ENCODE measurements around the gene EIF4A2.
A peak's percentile ranks its signal among the peaks of the same experiment; 100 is the strongest.

The EIF4A2 gene

GRCh38 chr3:186779204-186779603, 4.2 kb upstream of the EIF4A2 start:
- no peak for DNase-seq
- Mint-ChIP-seq H3K9me3 (peaks cover 5% of the 10 kb centered on the region), H3K27me3 (ENCODE audit: low read depth, poor library complexity) (peaks cover 30% of the 10 kb centered on the region), H3K4me3 (no peak overlapping the region), H3K4me1 (peaks cover 15% of the 10 kb centered on the region), H3K27ac (no peak overlapping the region), H3K36me3 (ENCODE audit: low read depth) (peaks cover 8% of the 10 kb centered on the region)
- TF ChIP-seq CTCF (IDR thresholded peaks at IDR 0.05) = no peak

GRCh38 chr3:186782542-186783057, 777 bp upstream of the EIF4A2 start:
- Mint-ChIP-seq H3K4me3 (peak overlapping the region; percentile 98), H3K27me3 (ENCODE audit: low read depth, poor library complexity) (peaks cover 11% of the 10 kb centered on the region), H3K9me3 (no peaks in the 10 kb centered on the region), H3K4me1 (peaks cover 49% of the 10 kb centered on the region), H3K27ac (peak overlapping the region; percentile 93), H3K36me3 (ENCODE audit: low read depth) (peaks cover 42% of the 10 kb centered on the region)
- no peak for DNase-seq
- no peak for TF ChIP-seq CTCF (IDR thresholded peaks at IDR 0.05)

DNA sequence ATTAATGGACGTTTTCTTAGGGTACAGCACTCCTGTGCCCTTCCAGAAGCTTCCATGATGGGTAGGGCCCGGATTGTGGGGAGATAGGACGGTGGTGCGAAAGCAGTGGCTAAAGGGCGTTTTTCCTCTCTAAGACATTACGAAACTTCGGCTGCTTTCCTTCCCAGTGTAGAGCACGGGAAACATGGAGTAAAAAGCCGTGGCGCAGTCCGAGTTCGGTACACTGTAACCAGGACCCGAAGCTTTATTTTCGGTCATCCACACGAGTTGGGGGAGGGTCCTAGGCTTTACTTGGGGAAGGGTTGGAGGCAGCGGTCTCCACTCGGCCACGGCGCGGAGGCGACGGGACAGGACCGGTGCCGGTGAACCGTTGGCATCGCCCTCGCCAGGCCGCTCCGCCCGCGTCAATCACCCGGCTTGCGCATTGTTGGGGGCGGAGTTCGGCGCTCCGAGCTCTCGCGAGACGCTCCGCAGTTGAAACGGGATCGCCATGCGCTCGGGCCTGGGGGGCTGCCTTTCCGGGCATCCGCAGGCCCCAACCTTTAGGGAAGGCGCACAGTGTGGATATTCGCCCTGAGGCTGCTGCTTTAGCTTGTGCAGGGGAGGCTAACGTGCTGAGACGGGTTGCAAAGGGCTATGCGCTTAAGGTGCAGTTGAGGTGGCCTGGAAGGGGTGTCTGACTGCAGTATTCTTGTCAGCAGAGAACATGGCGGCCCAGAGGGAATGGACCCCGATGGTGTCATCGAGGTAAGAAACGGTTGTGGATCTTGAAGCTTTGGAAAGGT, 546 bp downstream of the EIF4A2 start:
- Mint-ChIP-seq H3K4me1 (peaks cover 55% of the 10 kb centered on the region), H3K9me3 (no peaks in the 10 kb centered on the region), H3K36me3 (ENCODE audit: low read depth) (peaks cover 55% of the 10 kb centered on the region), H3K27ac (peak overlapping the region; percentile 99), H3K4me3 (peak overlapping the region; percentile 98), H3K27me3 (ENCODE audit: low read depth, poor library complexity) (peaks cover 11% of the 10 kb centered on the region)
- peak; percentile 83 for DNase-seq
- TF ChIP-seq CTCF (IDR thresholded peaks at IDR 0.05) = no peak

DNA sequence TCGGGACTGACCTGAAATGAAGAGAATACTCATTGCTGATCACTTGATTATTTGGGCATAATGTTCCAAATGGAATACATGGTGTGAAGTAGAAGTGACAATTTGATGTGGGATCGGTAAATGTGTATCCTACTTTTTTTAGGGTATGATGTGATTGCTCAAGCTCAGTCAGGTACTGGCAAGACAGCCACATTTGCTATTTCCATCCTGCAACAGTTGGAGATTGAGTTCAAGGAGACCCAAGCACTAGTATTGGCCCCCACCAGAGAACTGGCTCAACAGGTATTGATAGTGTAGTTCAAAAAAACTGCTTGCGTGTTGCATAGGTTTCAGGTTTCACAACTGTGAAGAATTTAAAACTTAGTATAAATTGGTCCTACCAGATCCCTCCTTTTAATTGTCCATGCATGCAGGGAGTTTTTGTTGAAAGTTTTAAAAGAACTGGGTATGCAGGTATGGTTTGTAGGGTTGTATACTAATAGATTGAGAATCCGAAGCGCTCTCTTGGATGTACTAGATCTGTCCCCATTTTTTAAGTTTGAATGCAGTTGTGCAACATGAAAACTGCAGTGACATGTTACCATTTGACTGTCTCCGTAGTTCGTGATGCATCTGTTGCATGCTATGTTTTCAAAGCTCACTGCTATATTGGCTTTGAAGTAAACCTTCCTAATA, 1.6 kb downstream of the EIF4A2 start:
- Mint-ChIP-seq H3K36me3 (ENCODE audit: low read depth) (peaks cover 63% of the 10 kb centered on the region), H3K4me1 (peaks cover 55% of the 10 kb centered on the region), H3K27ac (peak overlapping the region; percentile 99), H3K27me3 (ENCODE audit: low read depth, poor library complexity) (peaks cover 2% of the 10 kb centered on the region), H3K9me3 (no peaks in the 10 kb centered on the region), H3K4me3 (peak overlapping the region; percentile 98)
- no peak for DNase-seq
- no peak for TF ChIP-seq CTCF (IDR thresholded peaks at IDR 0.05)

DNA sequence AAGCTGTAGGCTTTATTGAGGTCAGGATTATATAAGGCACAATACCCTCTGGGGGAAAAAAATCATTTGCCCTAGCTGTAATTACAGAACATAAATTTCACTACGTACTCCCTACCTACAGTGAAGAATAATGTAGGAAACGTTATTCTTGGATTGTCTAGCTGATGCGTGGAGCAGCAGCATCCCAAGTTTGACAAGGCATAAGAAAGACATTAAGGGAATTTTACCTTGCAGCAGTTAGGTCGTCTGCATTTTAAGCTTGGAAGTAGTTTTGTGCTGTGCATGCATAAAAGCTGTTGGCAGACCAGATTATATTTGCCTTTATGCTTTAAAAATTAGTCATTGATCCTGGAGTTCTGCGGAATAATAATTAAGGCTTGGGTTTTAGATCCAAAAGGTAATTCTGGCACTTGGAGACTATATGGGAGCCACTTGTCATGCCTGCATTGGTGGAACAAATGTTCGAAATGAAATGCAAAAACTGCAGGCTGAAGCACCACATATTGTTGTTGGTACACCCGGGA, 2.2 kb downstream of the EIF4A2 start:
- H3K9me3 Mint-ChIP-seq = no peaks in the 10 kb centered on the region
- no peak for DNase-seq
- TF ChIP-seq CTCF (IDR thresholded peaks at IDR 0.05) = no peak
- peak overlapping the region; percentile 98 for H3K4me3 Mint-ChIP-seq
- H3K36me3 Mint-ChIP-seq (ENCODE audit: low read depth) = peaks cover 64% of the 10 kb centered on the region
- H3K27ac Mint-ChIP-seq = peak overlapping the region; percentile 99
- H3K4me1 Mint-ChIP-seq = peaks cover 55% of the 10 kb centered on the region
- H3K27me3 Mint-ChIP-seq (ENCODE audit: low read depth, poor library complexity) = no peaks in the 10 kb centered on the region
